Activated CD4-positive, alpha-beta T cell treated with anti-CD3 and anti-CD28 coated beads, Interleukin-2, amount 50 U/mL, for 48 hours (primary cell): ENCODE measurements around the gene PLCL2.

Experiments used
- DNase-seq, 2 experiments: peaks; one replicate each; pipeline ENCODE4 v3.0.0-alpha.2; 2020

PLCL2 gene

DNA sequence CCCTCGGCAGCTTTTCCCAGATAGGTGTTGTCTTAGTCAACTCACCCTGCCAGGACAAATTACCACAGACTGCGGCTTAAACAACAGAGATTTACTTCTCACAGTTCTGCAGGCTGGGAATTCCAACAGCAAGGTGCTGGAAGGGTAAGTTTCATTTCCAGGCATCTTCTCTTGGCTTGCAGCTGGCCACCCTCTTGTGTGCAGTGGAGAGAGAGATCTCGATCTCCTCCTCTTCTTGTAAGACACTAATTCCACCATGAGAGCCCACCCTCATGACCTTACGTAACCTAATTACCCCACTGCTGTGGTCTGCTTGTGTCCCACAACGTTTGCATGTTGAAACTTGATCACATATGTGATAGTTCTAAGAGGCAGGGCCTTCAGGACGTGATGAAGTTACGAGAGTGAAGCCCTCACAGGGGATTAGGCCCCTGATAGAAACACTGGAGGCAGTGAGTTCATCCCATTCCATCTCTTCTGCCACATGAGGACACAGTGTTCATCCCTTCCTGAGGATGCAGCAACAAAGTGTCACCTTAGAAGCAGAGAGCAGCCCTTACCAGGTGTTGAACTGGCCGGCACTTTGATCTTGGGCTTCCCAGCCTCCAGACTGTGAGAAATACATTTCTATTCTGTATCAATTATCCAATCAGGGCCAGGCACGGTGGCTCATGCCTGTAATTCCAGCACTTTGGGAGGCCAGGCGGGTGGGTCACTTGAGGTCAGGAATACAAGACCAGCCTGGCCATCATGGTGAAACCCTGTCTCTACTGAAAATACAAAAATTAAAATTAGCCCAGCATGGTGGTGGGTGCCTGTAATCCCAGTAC, 247.7 kb downstream of the PLCL2 start:
- no peak for DNase-seq

DNA sequence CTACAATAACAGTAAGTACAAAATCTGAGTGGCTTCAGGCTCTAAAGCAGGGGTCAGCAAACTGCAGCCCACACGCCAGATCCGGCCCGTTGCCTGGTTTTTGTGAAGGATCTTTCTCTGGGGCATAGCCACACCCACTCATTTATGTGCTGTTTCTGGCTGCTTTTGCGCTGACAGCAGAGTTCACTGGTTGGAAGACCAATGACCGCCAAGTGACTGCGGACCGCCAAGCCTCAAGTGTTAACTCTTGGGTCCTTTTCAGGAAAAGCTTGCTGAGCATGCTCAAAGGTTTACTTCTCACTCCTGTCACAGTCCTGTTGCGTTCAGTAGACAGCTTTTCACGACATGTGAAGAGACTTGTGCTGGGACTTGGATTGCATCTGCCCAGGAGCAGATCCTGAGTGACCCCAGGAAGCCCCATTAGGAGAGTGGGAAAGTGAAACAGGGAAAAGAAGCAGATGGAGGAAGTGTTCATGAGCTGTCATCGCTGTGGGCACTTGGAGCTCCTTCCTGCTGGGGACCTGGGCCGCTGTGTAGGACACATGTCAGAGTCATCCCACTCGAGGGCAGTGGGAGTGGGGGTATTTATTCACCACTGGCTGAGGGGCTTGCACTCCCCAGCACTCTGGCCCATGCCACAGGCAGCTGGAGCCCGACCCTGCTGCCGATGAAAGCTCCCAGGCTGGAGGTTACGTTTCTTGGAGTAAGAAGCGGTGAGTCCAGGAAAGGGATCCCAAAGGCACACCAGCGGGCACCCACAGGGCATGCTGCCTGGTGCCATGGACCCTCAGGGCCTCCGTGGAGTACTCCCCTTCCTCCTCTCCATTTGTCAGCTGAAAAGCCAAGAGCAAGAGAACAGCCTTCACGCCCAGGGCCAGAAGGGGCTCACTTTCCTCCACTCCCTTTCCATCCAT, 249.1 kb downstream of the PLCL2 start:
- DNase-seq, result no peak

DNA sequence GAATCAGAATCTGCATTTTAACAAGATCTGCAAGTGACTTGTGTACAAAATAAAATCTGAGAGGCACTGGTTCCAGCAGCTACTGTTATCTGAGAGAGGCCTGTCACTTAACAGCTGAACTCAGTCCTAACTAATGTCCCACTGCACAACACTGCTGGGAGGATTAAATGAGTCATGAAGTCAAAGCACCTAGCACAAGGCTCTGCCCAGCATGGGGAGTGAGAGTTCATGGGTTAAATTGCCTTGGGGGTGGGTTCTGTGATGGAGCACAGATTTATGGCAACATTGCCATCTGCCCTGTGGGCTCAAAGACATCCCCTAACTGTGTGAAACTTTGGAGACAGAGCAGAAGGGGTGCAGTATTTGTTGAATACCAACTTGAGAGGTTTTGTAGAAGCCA, 250.9 kb downstream of the PLCL2 start:
- no peak for DNase-seq

DNA sequence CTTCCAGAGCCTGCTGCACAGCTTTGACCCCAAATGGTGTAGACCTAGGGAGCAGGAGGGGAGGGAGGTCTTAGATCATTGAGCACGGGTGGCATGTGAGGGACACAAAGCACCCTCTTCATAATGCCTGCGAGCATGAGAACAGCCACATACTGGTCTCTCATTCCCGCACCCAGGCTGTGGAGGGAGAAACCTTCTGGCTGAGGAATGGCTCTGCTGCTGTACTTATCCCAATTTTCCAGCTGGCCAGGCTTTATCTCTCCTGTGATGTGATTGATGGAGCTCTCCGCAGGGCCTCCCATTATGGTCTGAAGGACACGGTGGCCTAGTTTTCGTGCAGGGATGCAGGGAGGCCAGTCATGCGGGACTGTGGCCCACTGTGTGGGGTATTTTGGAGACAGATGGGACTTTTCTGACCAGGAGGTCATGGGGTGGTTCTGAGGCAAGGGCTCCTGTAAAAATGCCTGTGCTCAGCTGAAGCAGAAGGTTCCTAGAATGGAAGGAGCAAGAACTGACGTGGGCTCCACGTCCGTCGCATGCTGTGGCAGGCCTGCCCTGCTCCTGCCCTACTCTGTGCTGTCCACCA, 251.5 kb downstream of the PLCL2 start:
- no peak for DNase-seq

DNA sequence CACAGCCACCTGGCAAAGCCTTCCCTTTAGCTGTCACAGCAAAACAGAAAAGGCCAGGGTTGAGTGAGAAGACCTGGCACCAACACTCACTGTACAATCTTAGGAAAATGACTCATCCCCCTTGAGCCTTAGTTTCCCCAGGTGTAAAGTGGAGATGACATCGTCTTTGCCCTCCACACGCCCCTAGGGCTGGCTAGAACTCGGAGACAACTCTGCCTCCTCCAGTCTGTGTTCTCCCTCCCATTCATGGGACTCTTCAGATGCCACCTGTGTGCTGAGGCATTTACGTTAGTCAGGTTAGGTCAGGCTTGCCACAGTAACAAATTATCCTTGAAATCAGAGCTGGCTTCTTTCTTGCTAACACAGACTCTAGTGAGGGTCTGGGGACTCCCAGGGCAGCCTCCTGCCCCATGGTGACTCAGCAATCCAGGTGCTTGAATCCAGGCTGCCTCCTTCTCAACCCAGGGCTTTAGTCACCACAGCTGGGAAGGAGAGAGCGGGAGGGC, 252.6 kb downstream of the PLCL2 start:
- no peak for DNase-seq

DNA sequence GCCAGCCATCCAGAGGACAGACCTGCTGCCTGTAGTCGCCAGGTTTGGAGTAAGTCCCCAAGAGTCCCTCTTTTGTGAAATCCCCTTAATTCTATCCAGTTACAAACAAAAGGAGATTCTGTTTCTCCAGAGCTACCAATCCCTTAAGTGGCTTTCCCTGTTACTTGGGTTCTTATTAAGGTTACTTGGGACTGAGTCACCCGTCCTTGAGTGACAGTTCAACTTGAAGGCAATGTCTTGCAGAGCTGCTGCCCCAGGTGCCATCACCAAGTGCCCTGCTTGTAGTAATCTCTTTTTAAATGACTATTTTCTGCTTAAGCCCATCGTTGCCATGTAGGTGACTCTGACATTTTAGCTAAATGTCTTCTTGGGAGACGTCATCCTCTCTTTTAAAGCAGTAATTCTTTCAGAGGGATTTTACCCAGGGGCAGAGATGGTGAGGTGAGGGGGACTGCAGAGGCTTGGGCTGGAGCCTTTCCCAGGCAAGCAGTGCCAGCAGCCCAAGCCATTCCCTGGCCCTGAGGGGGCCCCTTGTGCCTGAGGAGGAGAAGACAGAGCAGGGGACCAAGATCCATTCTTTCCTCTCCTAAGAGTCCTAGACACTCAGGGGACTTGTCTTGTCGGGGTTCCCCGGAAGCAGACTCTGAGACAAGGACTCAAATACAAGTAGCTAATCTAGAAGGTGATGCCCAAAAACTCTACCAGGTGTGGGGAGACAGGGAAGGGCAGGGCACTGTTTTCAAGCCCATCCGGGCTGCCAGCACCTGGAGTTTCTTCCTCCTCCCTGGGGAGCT, 253.7 kb downstream of the PLCL2 start:
- no peak for DNase-seq
